T1000 (cell line): ENCODE results near the gene MRLN.
"Not testable (repeated sequence)": the region's sequence is repeated elsewhere in the genome, so short reads cannot be mapped to it uniquely, and the experiment has no call there.

Source experiments
- DNase-seq: peaks from one replicate; lab custom pipeline; 2025; ENCODE audit warnings: mixed read lengths; lab: John Stamatoyannopoulos, UW

The MRLN gene

GRCh38 chr10:59745163-59745650, 8.0 kb downstream of the MRLN start:
- DNase-seq: no peak

GRCh38 chr10:59744762-59745161, 8.5 kb downstream of the MRLN start:
- DNase-seq: not testable (repeated sequence)

GRCh38 chr10:59744156-59744555, 9.1 kb downstream of the MRLN start:
- not testable (repeated sequence) for DNase-seq

- DNase-seq: no peak
These were observed 11.7 kb downstream of the MRLN start for GRCh38 chr10:59741583-59741982.

GRCh38 chr10:59741048-59741447, 12.2 kb downstream of the MRLN start:
- DNase-seq: no peak

- no peak for DNase-seq
These were observed 16.5 kb downstream of the MRLN start for GRCh38 chr10:59736749-59737148.

GRCh38 chr10:59735296-59735695, 18.0 kb downstream of the MRLN start:
- no peak for DNase-seq

GRCh38 chr10:59734014-59734462, 19.2 kb downstream of the MRLN start:
- DNase-seq: no peak

- DNase-seq: not testable (repeated sequence)
These were observed 19.8 kb downstream of the MRLN start for GRCh38 chr10:59733321-59734013.

- DNase-seq: not testable (repeated sequence)
These were observed 20.4 kb downstream of the MRLN start for GRCh38 chr10:59732849-59733248.

- DNase-seq: not testable (repeated sequence)
These were observed 24.1 kb downstream of the MRLN start for GRCh38 chr10:59729167-59729566.

GRCh38 chr10:59724098-59724938, 28.9 kb downstream of the MRLN start:
- DNase-seq: no peak

GRCh38 chr10:59720377-59720776, 32.9 kb downstream of the MRLN start:
- no peak for DNase-seq

- no peak for DNase-seq
These were observed 33.9 kb downstream of the MRLN start for GRCh38 chr10:59719374-59719773.

GRCh38 chr10:59718257-59718656, 35.0 kb downstream of the MRLN start:
- DNase-seq: no peak

- no peak for DNase-seq
These were observed 39.9 kb downstream of the MRLN start for GRCh38 chr10:59713196-59713821.

- DNase-seq: no peak
These were observed 41.3 kb downstream of the MRLN start for GRCh38 chr10:59711871-59712494.

- DNase-seq: peak; percentile 53
These were observed 43.7 kb downstream of the MRLN start, which contains the start of gene SLC16A9 for GRCh38 chr10:59709395-59710125. Gene SLC16A9, minus strand, starts transcription at chr10:59709850. Its CDS starts 25,559 bp downstream, at chr10:59684291.

GRCh38 chr10:59708816-59709394, 44.4 kb downstream of the MRLN start:
- no peak for DNase-seq

- no peak for DNase-seq
These were observed 46.1 kb downstream of the MRLN start for GRCh38 chr10:59706851-59707797.
